ENCODE data around the gene VPS37C.

GRCh38 chr11:61142424-61142823 is 18.8 kb downstream of the VPS37C start:
- TF ChIP-seq CTCF (IDR thresholded peaks at IDR 0.05): no peak
- no peak for TF ChIP-seq POLR2A (IDR thresholded peaks at IDR 0.05)

Data from esophagus squamous epithelium (tissue), 4 donors.